IMR-90 (cell line): ENCODE data around the gene STYK1. TPM values are rescaled to one million over a fixed set of nuclear protein-coding genes. Genes with fewer than 3 reads are reported as not detected.

Experiments used
- ATAC-seq: fragments of 200-7000 bp; cut with Tn5 transposase; 2 replicates; pipeline ENCODE4 v1.9.1; 2020; ENCODE audit warnings: low read depth, mild to moderate bottlenecking, moderate library complexity
- BruUV-seq: library from RNA; stranded (reverse); fragments of 400-500 nt; replicated peaks from 2 replicates; lab custom pipeline; 2021; lab: Mats Ljungman, UMichigan
- CTCF ChIA-PET: fragments of 300-600 bp; formaldehyde crosslinking; extraction: SDS; loops from one replicate; lab custom pipeline; 2021; ENCODE audit warnings: antibody characterized with exemption; lab: Yijun Ruan, JAX
- POLR2A ChIA-PET: fragments of 300-600 bp; sonication (Branson Sonifier 250); formaldehyde crosslinking; loops from one replicate; lab custom pipeline; 2022; ENCODE audit warnings: antibody characterized with exemption; ENCODE audit not compliant: unreplicated experiment; lab: Charles Lee
- DNase-seq: peaks from one replicate; pipeline ENCODE4 v3.0.0; 2013
- H2AFZ ChIP-seq: replicated peaks from 2 replicates; pipeline ENCODE3; 2013; ENCODE audit warnings: low read length, mild to moderate bottlenecking; ENCODE audit not compliant: poor library complexity
- H2AK5ac ChIP-seq: 2 replicates; pipeline ENCODE4 v1.6.1; 2013; ENCODE audit warnings: low read depth, low read length, inconsistent platforms
- H2AK9ac ChIP-seq: replicated peaks from 2 replicates; pipeline ENCODE3; 2013; ENCODE audit warnings: mild to moderate bottlenecking, low read depth, low read length, moderate library complexity; ENCODE audit not compliant: poor library complexity
- H2BK120ac ChIP-seq: 2 replicates; pipeline ENCODE4 v1.6.1; 2013; ENCODE audit warnings: low read depth, low read length, inconsistent platforms
- H2BK15ac ChIP-seq: 3 replicates; pipeline ENCODE4 v1.6.1; 2013; ENCODE audit warnings: low read depth, low read length, inconsistent platforms
- H2BK20ac ChIP-seq: 2 replicates; pipeline ENCODE4 v1.6.1; 2013; ENCODE audit warnings: low read depth, mild to moderate bottlenecking, inconsistent platforms, low read length, moderate library complexity
- H2BK5ac ChIP-seq: 2 replicates; pipeline ENCODE4 v1.6.1; 2013; ENCODE audit warnings: mild to moderate bottlenecking, low read depth, low read length, inconsistent platforms; ENCODE audit not compliant: poor library complexity, severe bottlenecking
- H3K14ac ChIP-seq: replicated peaks from 2 replicates; pipeline ENCODE4 v1.6.1; 2013; ENCODE audit warnings: low read depth, low read length, inconsistent platforms
- H3K18ac ChIP-seq: 2 replicates; pipeline ENCODE4 v1.6.1; 2013; ENCODE audit warnings: low read depth, low read length, control low read depth
- H3K23ac ChIP-seq: 2 replicates; pipeline ENCODE4 v1.6.1; 2013; ENCODE audit warnings: low read depth, low read length, inconsistent platforms
- H3K27ac ChIP-seq: 2 replicates; pipeline ENCODE4 v1.5.1; 2013; ENCODE audit warnings: mild to moderate bottlenecking, control low read depth, low read length; ENCODE audit not compliant: insufficient read depth
- H3K27me3 ChIP-seq: 2 replicates; pipeline ENCODE4 v1.6.1; 2013; ENCODE audit warnings: low read length; ENCODE audit not compliant: control insufficient read depth, insufficient read depth
- H3K36me3 ChIP-seq: 2 replicates; pipeline ENCODE4 v1.6.1; 2013; ENCODE audit warnings: low read length, mixed read lengths; ENCODE audit not compliant: control insufficient read depth, insufficient read depth
- H3K4ac ChIP-seq: 2 replicates; pipeline ENCODE4 v1.6.1; 2013; ENCODE audit warnings: low read depth, low read length, inconsistent platforms
- H3K4me1 ChIP-seq: 2 replicates; pipeline ENCODE4 v1.6.1; 2013; ENCODE audit warnings: low read length, mixed read lengths; ENCODE audit not compliant: control insufficient read depth, insufficient read depth
- H3K4me2 ChIP-seq: 2 replicates; pipeline ENCODE4 v1.6.1; 2013; ENCODE audit warnings: low read depth, mild to moderate bottlenecking, control low read depth, low read length, moderate library complexity
- H3K4me3 ChIP-seq: 2 replicates; pipeline ENCODE4 v1.5.1; 2013; ENCODE audit warnings: low read depth, mild to moderate bottlenecking, control low read depth, low read length, moderate library complexity; ENCODE audit not compliant: insufficient read depth
- H3K56ac ChIP-seq: 2 replicates; pipeline ENCODE4 v1.6.1; 2013; ENCODE audit warnings: low read length, inconsistent platforms; ENCODE audit not compliant: insufficient read depth; ENCODE audit errors: extremely low read depth
- H3K79me1 ChIP-seq, 2 experiments: 2 replicates each; pipeline ENCODE4 v1.6.1; 2013; ENCODE audit warnings: low read length in 2 of 2, inconsistent platforms in 1 of 2, low read depth in 1 of 2
- H3K9ac ChIP-seq: 2 replicates; pipeline ENCODE4 v1.6.1; 2013; ENCODE audit warnings: low read depth, low read length, control low read depth
- H3K9me1 ChIP-seq: 2 replicates; pipeline ENCODE4 v1.6.1; 2013; ENCODE audit warnings: low read length, inconsistent platforms; ENCODE audit not compliant: insufficient read depth
- H3K9me3 ChIP-seq: 2 replicates; pipeline ENCODE4 v1.6.1; 2013; ENCODE audit warnings: low read length; ENCODE audit not compliant: control insufficient read depth, insufficient read depth
- H4K20me1 ChIP-seq: 2 replicates; pipeline ENCODE4 v1.6.1; 2013; ENCODE audit warnings: low read length, inconsistent platforms; ENCODE audit not compliant: insufficient read depth
- H4K5ac ChIP-seq: 2 replicates; pipeline ENCODE4 v1.6.1; 2013; ENCODE audit warnings: mild to moderate bottlenecking, low read depth, low read length, control low read depth
- H4K8ac ChIP-seq, 2 experiments: 2 replicates each; pipeline ENCODE4 v1.6.1; 2013; ENCODE audit warnings: low read depth in 2 of 2, low read length in 2 of 2, control low read depth in 1 of 2, inconsistent platforms in 1 of 2
- H4K91ac ChIP-seq: 2 replicates; pipeline ENCODE4 v1.6.1; 2013; ENCODE audit warnings: low read depth, low read length, inconsistent platforms; ENCODE audit not compliant: insufficient read depth
- BHLHE40 ChIP-seq: fragments of 150-350 bp; IDR thresholded peaks from 2 replicates; pipeline ENCODE4 v1.6.1; 2016; ENCODE audit warnings: mild to moderate bottlenecking, low read depth, low read length
- CEBPB ChIP-seq: IDR thresholded peaks from 2 replicates; pipeline ENCODE4 v1.6.1; 2012; ENCODE audit warnings: low read depth, low read length, improper control_type of control experiment
- CHD1 ChIP-seq: IDR thresholded peaks from 2 replicates; pipeline ENCODE4 v1.6.1; 2012; ENCODE audit warnings: low read depth, low read length, improper control_type of control experiment
- CTCF ChIP-seq: conservative IDR thresholded peaks from 2 replicates; pipeline ENCODE4 v1.5.1; 2012; ENCODE audit warnings: mild to moderate bottlenecking, low read depth, low read length, improper control_type of control experiment
- ELK1 ChIP-seq: fragments of 150-350 bp; IDR thresholded peaks from 2 replicates; pipeline ENCODE4 v1.6.1; 2016; ENCODE audit warnings: low read depth, mild to moderate bottlenecking, low read length, moderate library complexity, borderline replicate concordance
- FOS ChIP-seq: fragments of 150-350 bp; IDR thresholded peaks from 2 replicates; pipeline ENCODE4 v1.6.1; 2016; ENCODE audit warnings: low read depth, low read length
- MAFK ChIP-seq: IDR thresholded peaks from 2 replicates; pipeline ENCODE4 v1.6.1; 2012; ENCODE audit warnings: low read depth, low read length, improper control_type of control experiment
- MAZ ChIP-seq: IDR thresholded peaks from 2 replicates; pipeline ENCODE4 v1.6.1; 2012; ENCODE audit warnings: low read depth, mild to moderate bottlenecking, low read length, improper control_type of control experiment, moderate library complexity, borderline replicate concordance
- MXI1 ChIP-seq: IDR thresholded peaks from 2 replicates; pipeline ENCODE4 v1.6.1; 2012; ENCODE audit warnings: low read depth, mild to moderate bottlenecking, low read length, moderate library complexity, borderline replicate concordance
- NFE2L2 ChIP-seq: fragments of 150-350 bp; IDR thresholded peaks from 2 replicates; pipeline ENCODE4 v1.6.1; 2016; ENCODE audit warnings: low read depth, mild to moderate bottlenecking, low read length
- POLR2A ChIP-seq: IDR thresholded peaks from 2 replicates; pipeline ENCODE4 v1.6.1; 2012; ENCODE audit warnings: mild to moderate bottlenecking, low read depth, low read length
- RAD21 ChIP-seq: IDR thresholded peaks from 2 replicates; pipeline ENCODE4 v1.6.1; 2012; ENCODE audit warnings: low read length, improper control_type of control experiment
- RCOR1 ChIP-seq: IDR thresholded peaks from 2 replicates; pipeline ENCODE4 v1.6.1; 2012; ENCODE audit warnings: mild to moderate bottlenecking, low read length, improper control_type of control experiment; ENCODE audit not compliant: insufficient replicate concordance
- RFX5 ChIP-seq: IDR thresholded peaks from 2 replicates; pipeline ENCODE4 v1.8.0; 2012; ENCODE audit warnings: low read depth, mild to moderate bottlenecking, low read length, moderate library complexity
- SMC3 ChIP-seq: fragments of 150-350 bp; IDR thresholded peaks from 2 replicates; pipeline ENCODE4 v1.6.1; 2016; ENCODE audit warnings: low read depth, mild to moderate bottlenecking, antibody characterized with exemption, low read length, moderate library complexity
- WGBS, 2 experiments: methylation state at CpG; one replicate each; pipeline versions ENCODE4 v1.1.5 to v1.1.7; 2013; ENCODE audit warnings: missing lambda C conversion rate in 2 of 2; ENCODE audit not compliant: insufficient read length in 1 of 2; ENCODE audit errors: extremely low coverage in 2 of 2; 5-methylcytosine and 5-hydroxymethylcytosine counted together
- dilution Hi-C: fragments of 300-500 bp; cut with HindIII; formaldehyde crosslinking; loops from one replicate; pipeline ENCODE4 v1.14.3; 2018; ENCODE audit warnings: low sequenced_read_pairs; ENCODE audit not compliant: unreplicated experiment
- in situ Hi-C: fragments of 300-500 bp; cut with MboI; formaldehyde crosslinking; loops from 3 replicates; pipeline ENCODE4 v1.14.3; 2019; ENCODE audit warnings: low sequenced_read_pairs, inconsistent platforms, mixed read lengths
- intact Hi-C: fragments of 100-400 bp; cut with micrococcal nuclease; formaldehyde crosslinking; loops from 2 replicates; pipeline ENCODE4 v1.10.0; 2022
- polyA plus RNA-seq, 3 experiments: library from polyadenylated mRNA; depleted of rRNA; stranded (reverse); fragments of >200 nt; gene quantifications; 2 replicates each; pipeline ENCODE4 v1.2.3, GENCODE V29; 2012; ENCODE audit warnings: low replicate concordance in 1 of 3
- total RNA-seq: library from RNA; depleted of rRNA; stranded (reverse); fragments of >200 nt; gene quantifications from 2 replicates; pipeline ENCODE4 v1.2.3, GENCODE V29; 2012
- TF ChIP-seq, protein P1 (sequence below): fragments of 150-350 bp; IDR thresholded peaks from 2 replicates; pipeline ENCODE4 v1.6.1; 2017; ENCODE audit warnings: mild to moderate bottlenecking, antibody characterized with exemption, low read length, low read depth

Gene STYK1
- total and polyA plus RNA-seq, 2 of the 4 experiments (the other 2 are of a cell fraction), result 0.36 to 0.72 TPM

DNA sequence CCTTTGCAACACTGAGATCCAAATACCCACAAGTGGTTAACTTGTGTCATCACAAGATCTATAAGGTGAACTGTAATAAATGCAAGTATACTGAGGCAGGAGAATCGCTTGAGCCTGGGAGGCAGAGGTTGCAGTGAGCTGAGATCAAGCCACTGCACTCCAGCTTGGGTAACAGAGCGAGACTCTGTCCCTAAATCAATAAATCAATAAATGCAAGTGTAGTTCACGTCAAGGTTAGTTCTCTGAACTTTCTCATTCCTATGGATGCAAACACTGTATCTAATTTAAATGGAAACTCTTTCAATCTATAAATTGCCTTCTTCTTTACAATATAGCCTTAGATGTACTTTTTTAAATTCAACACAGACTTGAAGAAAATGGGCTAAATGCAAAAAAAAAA is 63.7 kb downstream of the STYK1 start:
- H4K8ac ChIP-seq, result no peak overlapping the region
- H4K91ac ChIP-seq, result no peak overlapping the region
- intact Hi-C loops (loop anchor here (10.0 kb wide), 1 partner anchor 585 kb away; no protein-coding TSS in a partner anchor), dilution Hi-C loops (no loop called here), in situ Hi-C loops (no loop called here)
- peaks cover 5% of the 10 kb centered on the region for H3K4me1 ChIP-seq
- no peak overlapping the region for H2BK20ac ChIP-seq
- no peak overlapping the region for H2BK15ac ChIP-seq
- no peak overlapping the region for H3K18ac ChIP-seq
- CTCF ChIA-PET, result interaction anchor here (0.6 to 0.8 kb wide), 3 partner anchors 109 to 583 kb away, joined by 3 read pairs; no protein-coding TSS in a partner anchor
- H3K4me2 ChIP-seq, result no peak overlapping the region
- H3K27me3 ChIP-seq, result no peaks in the 10 kb centered on the region
- no peak overlapping the region for H2BK120ac ChIP-seq
- no peak overlapping the region for H2BK5ac ChIP-seq
- H3K9ac ChIP-seq, result no peak overlapping the region
- H3K9me1 ChIP-seq, result no peaks in the 10 kb centered on the region
- POLR2A ChIA-PET, result no interaction called here
- H2AFZ ChIP-seq, result no peak overlapping the region
- no peak overlapping the region for H3K4me3 ChIP-seq
- H2AK9ac ChIP-seq, result no peak overlapping the region
- H2AK5ac ChIP-seq, result no peak overlapping the region
- H3K36me3 ChIP-seq, result peaks cover 6% of the 10 kb centered on the region
- H3K56ac ChIP-seq, result no peak overlapping the region
- H3K79me1 ChIP-seq, result peaks cover 6 to 16% of the 10 kb centered on the region in 2 experiments; a peak in 3 of 4 replicates
- no peak overlapping the region for H3K27ac ChIP-seq
- no peak overlapping the region for H3K14ac ChIP-seq
- no peaks in the 10 kb centered on the region for H4K20me1 ChIP-seq
- no peak overlapping the region for H4K5ac ChIP-seq
- 100% methylated on average over 1 of the region's 3 CpGs; no CpG with 5 or more reads in 1 of the 2 experiments for WGBS, 2 experiments
- H3K23ac ChIP-seq, result no peak overlapping the region
- no peak overlapping the region for H3K4ac ChIP-seq
- no peak for ATAC-seq
- TF ChIP-seq POLR2A, result no peak
- no peak for TF ChIP-seq SMC3
- TF ChIP-seq MAZ, result no peak
- TF ChIP-seq RCOR1, result no peak
- no peak for TF ChIP-seq FOS
- TF ChIP-seq BHLHE40, result no peak
- no peak for TF ChIP-seq CEBPB
- no peak for TF ChIP-seq MXI1
- TF ChIP-seq, protein P1, sequence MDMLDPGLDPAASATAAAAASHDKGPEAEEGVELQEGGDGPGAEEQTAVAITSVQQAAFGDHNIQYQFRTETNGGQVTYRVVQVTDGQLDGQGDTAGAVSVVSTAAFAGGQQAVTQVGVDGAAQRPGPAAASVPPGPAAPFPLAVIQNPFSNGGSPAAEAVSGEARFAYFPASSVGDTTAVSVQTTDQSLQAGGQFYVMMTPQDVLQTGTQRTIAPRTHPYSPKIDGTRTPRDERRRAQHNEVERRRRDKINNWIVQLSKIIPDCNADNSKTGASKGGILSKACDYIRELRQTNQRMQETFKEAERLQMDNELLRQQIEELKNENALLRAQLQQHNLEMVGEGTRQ, result no peak
- TF ChIP-seq NFE2L2, result no peak
- no peak for TF ChIP-seq MAFK
- TF ChIP-seq RFX5, result no peak
- TF ChIP-seq RAD21, result no peak
- TF ChIP-seq ELK1, result no peak
- no peak for TF ChIP-seq CHD1
- no peak for TF ChIP-seq CTCF
- DNase-seq, result no peak
- no peaks in the 10 kb centered on the region for H3K9me3 ChIP-seq
- no TSS peak for BruUV-seq
